OCI-LY7 (cell line): ENCODE results near the gene PLCL2.

ENCODE experiments used
- EZH2phosphoT487 ChIP-seq: fragments of 200-600 bp; sonication (generic); IDR thresholded peaks from 2 replicates; pipeline ENCODE4 v1.6.1; 2018; ENCODE audit warnings: low read depth, borderline replicate concordance, mild to moderate bottlenecking, mixed run types, antibody characterized with exemption, low read length, moderate library complexity, mixed read lengths
- TF ChIP-seq, protein P1 (sequence below): fragments of 200-600 bp; sonication (generic); conservative IDR thresholded peaks from 2 replicates; pipeline ENCODE4 v1.5.1; 2014; ENCODE audit warnings: mild to moderate bottlenecking, antibody characterized with exemption, low read length, moderate library complexity, mixed read lengths

DNA sequence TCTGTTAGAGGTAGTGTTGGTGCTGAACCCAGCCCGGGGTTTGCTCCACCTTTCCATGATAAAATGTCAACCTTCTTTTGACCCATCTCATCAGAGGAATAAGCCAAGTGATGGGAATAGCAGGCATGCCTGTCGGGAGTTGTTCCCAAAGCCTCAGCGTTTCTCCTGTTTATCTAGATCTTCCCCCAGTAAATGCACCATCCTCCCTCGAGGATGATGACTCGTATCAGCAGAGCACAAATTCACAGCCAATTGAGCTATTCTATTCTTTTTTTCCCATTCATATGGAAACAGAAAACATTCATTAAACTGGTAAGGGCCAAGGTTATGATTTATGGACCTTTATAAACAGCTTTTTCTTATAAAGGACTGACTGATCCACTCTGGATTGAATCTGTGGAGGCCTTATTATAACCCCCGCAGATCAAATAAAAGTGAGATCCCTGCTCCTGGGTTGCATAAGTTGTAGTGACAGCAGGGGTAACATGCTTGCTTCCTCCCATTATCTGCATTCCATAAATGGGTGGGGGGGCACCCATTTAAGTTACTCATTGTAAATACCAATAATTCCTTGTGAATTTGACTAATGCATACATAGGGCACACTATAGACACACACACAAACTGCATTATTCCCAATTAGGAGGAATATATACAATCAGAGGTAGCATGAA lies 207.3 kb downstream of the PLCL2 start:
- TF ChIP-seq, protein P1, sequence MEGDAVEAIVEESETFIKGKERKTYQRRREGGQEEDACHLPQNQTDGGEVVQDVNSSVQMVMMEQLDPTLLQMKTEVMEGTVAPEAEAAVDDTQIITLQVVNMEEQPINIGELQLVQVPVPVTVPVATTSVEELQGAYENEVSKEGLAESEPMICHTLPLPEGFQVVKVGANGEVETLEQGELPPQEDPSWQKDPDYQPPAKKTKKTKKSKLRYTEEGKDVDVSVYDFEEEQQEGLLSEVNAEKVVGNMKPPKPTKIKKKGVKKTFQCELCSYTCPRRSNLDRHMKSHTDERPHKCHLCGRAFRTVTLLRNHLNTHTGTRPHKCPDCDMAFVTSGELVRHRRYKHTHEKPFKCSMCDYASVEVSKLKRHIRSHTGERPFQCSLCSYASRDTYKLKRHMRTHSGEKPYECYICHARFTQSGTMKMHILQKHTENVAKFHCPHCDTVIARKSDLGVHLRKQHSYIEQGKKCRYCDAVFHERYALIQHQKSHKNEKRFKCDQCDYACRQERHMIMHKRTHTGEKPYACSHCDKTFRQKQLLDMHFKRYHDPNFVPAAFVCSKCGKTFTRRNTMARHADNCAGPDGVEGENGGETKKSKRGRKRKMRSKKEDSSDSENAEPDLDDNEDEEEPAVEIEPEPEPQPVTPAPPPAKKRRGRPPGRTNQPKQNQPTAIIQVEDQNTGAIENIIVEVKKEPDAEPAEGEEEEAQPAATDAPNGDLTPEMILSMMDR = no peak
- no peak for TF ChIP-seq EZH2phosphoT487
